GM12878 (cell line): Measurements from ENCODE around the gene TSSC4. TPM values are rescaled to one million over a fixed set of nuclear protein-coding genes. Genes with fewer than 3 reads are reported as not detected.

Source experiments
- ATAC-seq: fragments of 200-7000 bp; cut with Tn5 transposase; 3 replicates; pipeline ENCODE4 v1.9.1; 2020; ENCODE audit warnings: mild to moderate bottlenecking, moderate library complexity
- BruUV-seq: library from RNA; stranded (reverse); fragments of 400-500 nt; replicated peaks from 2 replicates; lab custom pipeline; 2021; lab: Mats Ljungman, UMichigan
- CTCF ChIA-PET: fragments of 300-600 bp; sonication (Branson Sonifier 250); formaldehyde crosslinking; extraction: SDS; loops from one replicate; lab custom pipeline; 2021; ENCODE audit warnings: inconsistent platforms; lab: Yijun Ruan, JAX
- POLR2A ChIA-PET: fragments of 350-600 bp; formaldehyde crosslinking; extraction: SDS; loops from one replicate; lab custom pipeline; 2021; ENCODE audit warnings: inconsistent platforms; lab: Charles Lee
- RAD21 ChIA-PET: fragments of 300-600 bp; sonication (Branson Sonifier 250); formaldehyde crosslinking; loops from one replicate; lab custom pipeline; 2023; ENCODE audit warnings: antibody characterized with exemption; ENCODE audit not compliant: unreplicated experiment; lab: Charles Lee
- SMC1A ChIA-PET: fragments of 300-600 bp; sonication (Branson Sonifier 250); formaldehyde crosslinking; loops from one replicate; lab custom pipeline; 2023; ENCODE audit not compliant: unreplicated experiment, uncharacterized antibody; lab: Charles Lee
- DNase-seq: peaks from one replicate; pipeline ENCODE4 v3.0.0-alpha.2; 2011; ENCODE audit warnings: low read depth, low spot score
- FAIRE-seq: peaks from 3 replicates; lab custom pipeline; 2011; peaks lifted over from hg19 to GRCh38; lab: Jason Lieb, UNC
- H2AFZ ChIP-seq: 2 replicates; pipeline ENCODE4 v1.6.0; 2011; ENCODE audit warnings: low read depth, low read length, control low read depth; ENCODE audit not compliant: control insufficient read depth
- H3K27ac ChIP-seq: 2 replicates; pipeline ENCODE4 v1.5.1; 2011; ENCODE audit warnings: control low read depth; ENCODE audit not compliant: control insufficient read depth, insufficient read depth
- H3K27me3 ChIP-seq, 2 experiments: replicated peaks in 1 of 2; 2 replicates each; pipeline versions ENCODE4 v1.6.0 to v1.6.1; 2011; ENCODE audit warnings: low read length in 1 of 2; ENCODE audit not compliant: control insufficient read depth in 2 of 2, insufficient read depth in 2 of 2
- H3K36me3 ChIP-seq, 2 experiments: 2 replicates each; pipeline ENCODE4 v1.5.1; 2011; ENCODE audit warnings: low read length in 1 of 2; ENCODE audit not compliant: control insufficient read depth in 2 of 2, insufficient read depth in 2 of 2
- H3K4me1 ChIP-seq: 2 replicates; pipeline ENCODE4 v1.6.1; 2011; ENCODE audit warnings: mild to moderate bottlenecking, low read length, moderate library complexity, mixed read lengths; ENCODE audit not compliant: control insufficient read depth, insufficient read depth
- H3K4me2 ChIP-seq: 2 replicates; pipeline ENCODE4 v1.6.0; 2011; ENCODE audit warnings: control low read depth; ENCODE audit not compliant: control insufficient read depth, insufficient read depth
- H3K4me3 ChIP-seq: fragments of 200-600 bp; sonication (generic); 2 replicates; pipeline ENCODE4 v1.5.1; 2016
- H3K79me2 ChIP-seq: 2 replicates; pipeline ENCODE4 v1.6.0; 2011; ENCODE audit warnings: low read length; ENCODE audit not compliant: control insufficient read depth, insufficient read depth
- H3K9ac ChIP-seq: 2 replicates; pipeline ENCODE4 v1.8.0; 2011; ENCODE audit warnings: low read length, control low read depth, mixed read lengths; ENCODE audit not compliant: control insufficient read depth, insufficient read depth
- H3K9me3 ChIP-seq: replicated peaks from 3 replicates; pipeline ENCODE4 v1.5.1; 2011; ENCODE audit warnings: mild to moderate bottlenecking, low read length; ENCODE audit not compliant: control insufficient read depth, insufficient read depth
- H4K20me1 ChIP-seq: 2 replicates; pipeline ENCODE4 v1.6.0; 2011; ENCODE audit not compliant: control insufficient read depth, insufficient read depth
- FOXK2 ChIP-seq: fragments of 450-650 bp; IDR thresholded peaks from 2 replicates; pipeline ENCODE4 v1.6.1; 2017; ENCODE audit warnings: mild to moderate bottlenecking, moderate library complexity
- HCFC1 ChIP-seq: fragments of 150-350 bp; IDR thresholded peaks from 2 replicates; pipeline ENCODE4 v1.6.1; 2014; ENCODE audit warnings: low read length
- NFYA ChIP-seq: IDR thresholded peaks from 2 replicates; pipeline ENCODE4 v1.6.1; 2011; ENCODE audit warnings: low read depth, mild to moderate bottlenecking, low read length, improper control_type of control experiment, borderline replicate concordance
- NKRF ChIP-seq: fragments of 450-650 bp; conservative IDR thresholded peaks from 2 replicates; pipeline ENCODE4 v1.6.1; 2017; ENCODE audit warnings: mild to moderate bottlenecking, moderate library complexity
- NR2F1 ChIP-seq: fragments of 450-650 bp; conservative IDR thresholded peaks from 2 replicates; pipeline ENCODE4 v1.6.1; 2017; ENCODE audit warnings: mild to moderate bottlenecking
- PAX5 ChIP-seq: IDR thresholded peaks from 2 replicates; pipeline ENCODE4 v1.6.1; 2011; ENCODE audit warnings: low read depth, low read length, borderline replicate concordance
- PML ChIP-seq: IDR thresholded peaks from 2 replicates; pipeline ENCODE4 v1.6.1; 2012; ENCODE audit warnings: low read length, inconsistent platforms
- POLR2A ChIP-seq: IDR thresholded peaks from 2 replicates; pipeline ENCODE4 v1.6.1; 2011; ENCODE audit warnings: low read depth, mild to moderate bottlenecking, low read length
- POLR2AphosphoS5 ChIP-seq: IDR thresholded peaks from 2 replicates; pipeline ENCODE4 v1.6.1; 2011; ENCODE audit warnings: mild to moderate bottlenecking, low read length, inconsistent platforms
- RELB ChIP-seq: fragments of 450-650 bp; IDR thresholded peaks from 2 replicates; pipeline ENCODE4 v1.6.1; 2017; ENCODE audit warnings: low read depth, mild to moderate bottlenecking, moderate library complexity
- SP1 ChIP-seq: IDR thresholded peaks from one replicate; pipeline ENCODE4 v1.6.1; 2011; ENCODE audit warnings: low read depth, low read length
- SREBF2 ChIP-seq: IDR thresholded peaks from 2 replicates; pipeline ENCODE4 v1.6.1; 2012; ENCODE audit warnings: mild to moderate bottlenecking, low read length
- SRF ChIP-seq, 2 experiments: IDR thresholded peaks; 2 replicates each; pipeline ENCODE4 v1.6.1; 2011; ENCODE audit warnings: low read depth in 2 of 2, low read length in 2 of 2, mild to moderate bottlenecking in 1 of 2, moderate library complexity in 1 of 2
- SUPT20H ChIP-seq: IDR thresholded peaks from 2 replicates; pipeline ENCODE4 v1.6.1; 2011; ENCODE audit warnings: low read depth, mild to moderate bottlenecking, low read length, moderate library complexity, borderline replicate concordance; ENCODE audit not compliant: control insufficient read depth
- TAF1 ChIP-seq: IDR thresholded peaks from 2 replicates; pipeline ENCODE4 v1.6.1; 2011; ENCODE audit warnings: mild to moderate bottlenecking, low read depth, low read length, borderline replicate concordance
- WRNIP1 ChIP-seq: IDR thresholded peaks from 2 replicates; pipeline ENCODE4 v1.6.1; 2011; ENCODE audit warnings: low read depth, low read length, improper control_type of control experiment, borderline replicate concordance
- WGBS: methylation state at CpG from one replicate; pipeline ENCODE4 v1.1.6; 2016; ENCODE audit warnings: low lambda C conversion rate; ENCODE audit not compliant: insufficient replicate concordance, insufficient coverage; ENCODE audit errors: missing lambda C conversion rate; 5-methylcytosine and 5-hydroxymethylcytosine counted together
- in situ Hi-C: fragments of 300-500 bp; cut with MboI; formaldehyde crosslinking; loops from 9 replicates; pipeline ENCODE4 v1.14.3; 2018; ENCODE audit warnings: mixed read lengths
- intact Hi-C: fragments of 100-400 bp; cut with micrococcal nuclease; formaldehyde crosslinking; loops from one replicate; pipeline ENCODE4 v1.14.2; 2022; ENCODE audit not compliant: unreplicated experiment
- polyA plus RNA-seq, 11 experiments: library from polyadenylated mRNA; depleted of rRNA in 4 of 11; unstranded in 6 of 11; stranded (reverse) in 5 of 11; fragments of >200 nt; fragmentation: Nextera tagmentation in 4 of 11; fragmentation: Illumina TruSeq in 1 of 11; extraction: Ambion mirVana in 4 of 11; extraction: Trizol in 1 of 11; gene quantifications; 1 replicate in 1 of 11; 2 replicates in 10 of 11; pipeline versions ENCODE4 v1.2.1 to v1.2.3, GENCODE V29; 2011 to 2016; ENCODE audit warnings: inconsistent platforms in 2 of 11, missing spikeins in 2 of 11, low read depth in 1 of 11
- total RNA-seq, 4 experiments: library from RNA; depleted of rRNA in 3 of 4; stranded (reverse); fragments of >200 nt in 3 of 4; fragmentation: Illumina TruSeq in 1 of 4; extraction: Trizol in 1 of 4; gene quantifications; 2 replicates each; pipeline versions ENCODE4 v1.2.1 to v1.2.3, GENCODE V29; 2013 to 2021

TSSC4 gene
- total and polyA plus RNA-seq, 10 of the 15 experiments (the other 5 are each of a cell fraction or from before 2014, with no cell fraction given) = 0.69 to 70.1 (median 25.7) TPM

DNA sequence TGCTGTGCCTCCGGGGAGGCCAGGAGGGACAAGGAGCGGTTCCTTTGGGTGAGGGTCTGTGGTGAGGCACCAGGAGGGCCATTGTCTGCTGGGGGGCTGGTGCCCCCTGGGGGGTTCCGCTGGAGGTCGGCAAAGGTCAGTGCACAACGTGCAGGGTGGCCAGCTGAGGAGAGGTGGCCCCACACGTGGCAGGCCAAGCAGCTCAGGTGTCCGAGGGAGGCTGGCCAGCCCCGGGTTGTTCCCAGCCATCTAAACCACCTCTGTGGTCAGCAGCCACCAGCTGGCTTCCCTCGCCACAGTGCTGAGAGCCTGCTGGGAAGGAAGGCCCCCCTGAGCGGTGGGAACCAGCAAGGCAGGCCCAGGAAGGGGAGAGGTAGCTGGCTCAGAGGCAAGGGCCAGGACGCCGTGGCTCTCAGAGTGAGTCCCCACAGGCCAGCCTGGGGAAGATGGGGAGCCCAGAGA, 4.2 kb downstream of the TSSC4 start:
- H3K4me1 ChIP-seq = peaks cover 10% of the 10 kb centered on the region
- H3K27ac ChIP-seq = no peak overlapping the region
- H3K79me2 ChIP-seq = peaks cover 19% of the 10 kb centered on the region
- TF ChIP-seq POLR2A (peak; percentile 39; the same call in 1 of the 2 replicates), SUPT20H (no peak)
- H3K9ac ChIP-seq = no peak overlapping the region
- WGBS = 75% methylated on average over 12 of the region's 12 CpGs
- SMC1A ChIA-PET = no interaction called here
- RAD21 ChIA-PET = no interaction called here
- intact Hi-C loops (loop anchor here (5.0 kb wide), 1 partner anchor 552 kb away; the partner anchor contains the start of gene LSP1), in situ Hi-C loops (no loop called here)
- no peak for ATAC-seq
- FAIRE-seq = no peak
- no TSS peak for BruUV-seq
- no peak overlapping the region for H2AFZ ChIP-seq
- no peaks in the 10 kb centered on the region for H4K20me1 ChIP-seq
- POLR2A ChIA-PET = no interaction called here
- H3K27me3 ChIP-seq = no peaks in the 10 kb centered on the region
- H3K9me3 ChIP-seq = no peaks in the 10 kb centered on the region
- peaks cover 2 to 5% of the 10 kb centered on the region in 2 experiments; a peak in 3 of 4 replicates for H3K36me3 ChIP-seq
- DNase-seq = no peak
- H3K4me3 ChIP-seq = no peak overlapping the region
- no peak overlapping the region for H3K4me2 ChIP-seq
- CTCF ChIA-PET = interaction anchor here (1.3 kb wide), 1 partner anchor 100 kb away, joined by 5 read pairs; no protein-coding TSS in a partner anchor

DNA sequence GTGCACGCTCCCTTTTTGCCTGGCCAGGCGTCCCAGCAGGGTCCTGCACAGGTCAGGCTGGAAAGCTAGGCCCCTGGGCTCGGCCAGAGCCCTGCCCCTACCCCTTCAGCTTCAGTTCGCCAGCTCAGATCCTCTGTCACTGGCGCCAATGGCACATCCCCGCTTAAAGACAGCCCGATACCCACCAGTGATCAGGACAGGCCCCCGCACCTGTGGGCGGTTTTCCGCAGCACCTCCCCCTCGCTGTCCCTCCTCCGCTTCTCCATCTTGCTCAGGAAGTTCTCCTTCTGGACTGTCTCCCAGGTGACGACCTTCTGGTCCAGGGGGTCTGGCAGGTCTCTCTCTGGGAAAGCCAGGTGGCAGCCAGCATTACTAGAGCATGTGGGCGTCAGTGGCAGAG, 5.9 kb downstream of the TSSC4 start:
- Histone ChIP-seq H3K9ac (no peak overlapping the region), H3K27me3 (no peaks in the 10 kb centered on the region), H2AFZ (no peak overlapping the region), H3K79me2 (peaks cover 9% of the 10 kb centered on the region), H3K4me2 (no peak overlapping the region), H3K4me1 (peaks cover 9% of the 10 kb centered on the region), H3K27ac (no peak overlapping the region), H3K4me3 (no peak overlapping the region), H4K20me1 (no peaks in the 10 kb centered on the region), H3K36me3 (peaks cover 2 to 5% of the 10 kb centered on the region in 2 experiments; a peak in 3 of 4 replicates), H3K9me3 (no peaks in the 10 kb centered on the region)
- BruUV-seq = no TSS peak
- WGBS = 30% methylated on average over 8 of the region's 14 CpGs
- in situ Hi-C loops = no loop called here
- ChIA-PET CTCF (no interaction called here), RAD21 (no interaction called here), SMC1A (no interaction called here), POLR2A (no interaction called here)
- intact Hi-C loops = no loop called here
- FAIRE-seq (no peak), DNase-seq (no peak), ATAC-seq (no peak)
- TF ChIP-seq PAX5 (no peak), NKRF (no peak), HCFC1 (no peak), NFYA (no peak), SP1 (no peak), PML (no peak), NR2F1 (no peak), WRNIP1 (no peak), SREBF2 (no peak), SRF (IDR thresholded peaks at IDR 0.05; ENCODE audit: low read depth in 2 of 2, low read length in 2 of 2) (no peak), SUPT20H (no peak), FOXK2 (no peak), RELB (no peak), TAF1 (no peak), POLR2AphosphoS5 (no peak)
